ENCODE results near the gene DRG2.

GRCh38 chr17:18064053-18064452 is 23.7 kb upstream of the DRG2 start:
- TF ChIP-seq, protein P1, sequence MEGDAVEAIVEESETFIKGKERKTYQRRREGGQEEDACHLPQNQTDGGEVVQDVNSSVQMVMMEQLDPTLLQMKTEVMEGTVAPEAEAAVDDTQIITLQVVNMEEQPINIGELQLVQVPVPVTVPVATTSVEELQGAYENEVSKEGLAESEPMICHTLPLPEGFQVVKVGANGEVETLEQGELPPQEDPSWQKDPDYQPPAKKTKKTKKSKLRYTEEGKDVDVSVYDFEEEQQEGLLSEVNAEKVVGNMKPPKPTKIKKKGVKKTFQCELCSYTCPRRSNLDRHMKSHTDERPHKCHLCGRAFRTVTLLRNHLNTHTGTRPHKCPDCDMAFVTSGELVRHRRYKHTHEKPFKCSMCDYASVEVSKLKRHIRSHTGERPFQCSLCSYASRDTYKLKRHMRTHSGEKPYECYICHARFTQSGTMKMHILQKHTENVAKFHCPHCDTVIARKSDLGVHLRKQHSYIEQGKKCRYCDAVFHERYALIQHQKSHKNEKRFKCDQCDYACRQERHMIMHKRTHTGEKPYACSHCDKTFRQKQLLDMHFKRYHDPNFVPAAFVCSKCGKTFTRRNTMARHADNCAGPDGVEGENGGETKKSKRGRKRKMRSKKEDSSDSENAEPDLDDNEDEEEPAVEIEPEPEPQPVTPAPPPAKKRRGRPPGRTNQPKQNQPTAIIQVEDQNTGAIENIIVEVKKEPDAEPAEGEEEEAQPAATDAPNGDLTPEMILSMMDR (IDR thresholded peaks at IDR 0.05) = no peak
- no peak for TF ChIP-seq POLR2A (IDR thresholded peaks at IDR 0.05)
- TF ChIP-seq POLR2AphosphoS5 (IDR thresholded peaks at IDR 0.05) = no peak
- TF ChIP-seq EP300 (IDR thresholded peaks at IDR 0.05) = no peak
